Right hindlimb (tissue), 1 donor: ENCODE measurements around the gene SHQ1.

Experiments
- DNase-seq: peaks from one replicate; pipeline ENCODE4 v3.0.0-alpha.2; 2018

Gene SHQ1

GRCh38 chr3:72702997-72703396, 145.2 kb downstream of the SHQ1 start:
- no peak for DNase-seq

- DNase-seq: no peak
These were observed 145.9 kb downstream of the SHQ1 start for GRCh38 chr3:72702390-72702789.

- DNase-seq: no peak
These were observed 148.1 kb downstream of the SHQ1 start for GRCh38 chr3:72700106-72700505.

- no peak for DNase-seq
These were observed 148.6 kb downstream of the SHQ1 start for GRCh38 chr3:72699631-72700030.
